Neural progenitor cell (in vitro differentiated cells): ENCODE measurements around the gene RRAGD. TPM values are rescaled to one million over a fixed set of nuclear protein-coding genes. Genes with fewer than 3 reads are reported as not detected.

Experiments
- DNase-seq: peaks from one replicate; pipeline ENCODE4 v3.0.0-alpha.2; 2016; ENCODE audit warnings: low spot score
- H2AFZ ChIP-seq: fragments of 200-600 bp; sonication (generic); replicated peaks from 2 replicates; pipeline ENCODE4 v1.6.1; 2016; ENCODE audit warnings: antibody characterized with exemption
- H3F3A ChIP-seq: fragments of 200-600 bp; sonication (generic); 2 replicates; pipeline ENCODE4 v1.6.1; 2016; ENCODE audit warnings: antibody characterized with exemption, low read depth
- H3K27ac ChIP-seq: fragments of 200-600 bp; sonication (generic); 2 replicates; pipeline ENCODE4 v1.5.1; 2016; ENCODE audit warnings: mild to moderate bottlenecking
- H3K27me3 ChIP-seq: fragments of 200-600 bp; sonication (generic); 2 replicates; pipeline ENCODE4 v1.6.1; 2016; ENCODE audit warnings: mild to moderate bottlenecking, moderate library complexity
- H3K36me3 ChIP-seq: fragments of 200-600 bp; sonication (generic); 2 replicates; pipeline ENCODE4 v1.5.1; 2016
- H3K4me1 ChIP-seq: fragments of 200-600 bp; sonication (generic); 2 replicates; pipeline ENCODE4 v1.6.1; 2016; ENCODE audit warnings: mixed run types
- H3K4me2 ChIP-seq: fragments of 200-600 bp; sonication (generic); 2 replicates; pipeline ENCODE4 v1.6.1; 2016
- H3K4me3 ChIP-seq: fragments of 200-600 bp; sonication (generic); 2 replicates; pipeline ENCODE4 v1.5.1; 2016
- H3K79me2 ChIP-seq: fragments of 200-600 bp; sonication (generic); 2 replicates; pipeline ENCODE4 v1.6.1; 2016; ENCODE audit warnings: low read depth
- H3K9ac ChIP-seq: fragments of 200-600 bp; sonication (generic); 2 replicates; pipeline ENCODE4 v1.6.1; 2016
- H3K9me3 ChIP-seq: fragments of 200-600 bp; sonication (generic); 2 replicates; pipeline ENCODE4 v1.5.1; 2016; ENCODE audit warnings: low read depth
- H4K20me1 ChIP-seq: fragments of 200-600 bp; sonication (generic); 2 replicates; pipeline ENCODE4 v1.6.1; 2016; ENCODE audit warnings: low read depth
- H3K27ac Mint-ChIP-seq: 3 replicates; pipeline ENCODE4 v1.8.0; 2021; ENCODE audit warnings: mixed read lengths
- H3K27me3 Mint-ChIP-seq: 2 replicates; pipeline ENCODE4 v1.8.0; 2022; ENCODE audit warnings: low read depth, mild to moderate bottlenecking, inconsistent platforms, moderate library complexity, mixed read lengths; ENCODE audit not compliant: insufficient read depth
- H3K36me3 Mint-ChIP-seq: 3 replicates; pipeline ENCODE4 v1.8.0; 2021; ENCODE audit warnings: mixed read lengths
- H3K4me1 Mint-ChIP-seq: 3 replicates; pipeline ENCODE4 v1.8.0; 2021; ENCODE audit warnings: mixed read lengths
- H3K4me3 Mint-ChIP-seq: 3 replicates; pipeline ENCODE4 v1.8.0; 2021; ENCODE audit warnings: mild to moderate bottlenecking, moderate library complexity, mixed read lengths
- H3K9me3 Mint-ChIP-seq: 3 replicates; pipeline ENCODE4 v1.8.0; 2020; ENCODE audit warnings: mixed read lengths
- EZH2 ChIP-seq: fragments of 200-600 bp; sonication (generic); IDR thresholded peaks from 2 replicates; pipeline ENCODE4 v1.6.1; 2017; ENCODE audit warnings: antibody characterized with exemption, mild to moderate bottlenecking, moderate library complexity
- EZH2phosphoT487 ChIP-seq: fragments of 200-600 bp; sonication (generic); IDR thresholded peaks from 2 replicates; pipeline ENCODE4 v1.6.1; 2017; ENCODE audit warnings: antibody characterized with exemption
- total RNA-seq: library from RNA; depleted of rRNA; stranded (reverse); fragments of >200 nt; gene quantifications from 2 replicates; pipeline ENCODE4 v1.2.3, GENCODE V29; 2015; ENCODE audit warnings: low replicate concordance
- TF ChIP-seq, protein P1 (sequence below): fragments of 200-600 bp; sonication (generic); IDR thresholded peaks from 2 replicates; pipeline ENCODE4 v1.5.1; 2017; ENCODE audit warnings: antibody characterized with exemption, mild to moderate bottlenecking

RRAGD gene
- total RNA-seq, 1 donor from 2014 or later = 20.7 TPM

DNA sequence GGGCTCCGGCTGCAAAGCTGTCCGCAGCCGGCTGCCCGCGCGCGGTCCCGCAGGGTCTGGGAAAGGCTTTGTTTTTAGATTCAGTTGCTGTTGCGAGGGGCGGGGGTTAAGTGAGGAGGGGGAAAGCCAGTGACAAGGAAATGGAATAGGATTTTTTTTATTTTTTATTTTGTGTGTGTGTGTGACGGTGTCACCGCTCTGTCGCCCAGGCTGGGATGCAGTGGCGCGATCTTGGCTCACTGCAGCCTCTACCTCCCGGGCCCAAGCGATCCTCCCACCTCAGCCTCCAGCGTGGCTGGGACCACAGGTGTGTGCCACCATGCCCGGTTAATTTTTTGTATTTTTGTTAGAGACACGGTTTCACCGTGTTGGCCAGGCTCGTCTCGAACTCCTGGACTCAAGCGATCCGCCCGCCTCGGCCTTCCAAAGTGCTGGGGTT is 58.9 kb downstream of the RRAGD start:
- peak overlapping the region; percentile 84 for H3K4me3 Mint-ChIP-seq
- Histone ChIP-seq H3F3A (peaks cover 34% of the 10 kb centered on the region), H3K9ac (peak overlapping the region; percentile 84), H3K4me3 (peak overlapping the region; percentile 64), H3K79me2 (peaks cover 38% of the 10 kb centered on the region), H3K36me3 (no peaks in the 10 kb centered on the region), H3K27me3 (no peaks in the 10 kb centered on the region), H3K4me2 (peak overlapping the region; percentile 86), H3K4me1 (peaks cover 19% of the 10 kb centered on the region), H4K20me1 (peaks cover 5% of the 10 kb centered on the region), H3K9me3 (no peaks in the 10 kb centered on the region), H3K27ac (peak overlapping the region; percentile 89), H2AFZ (peak overlapping the region; percentile 87)
- H3K27me3 Mint-ChIP-seq = peaks cover 3% of the 10 kb centered on the region
- peak overlapping the region; percentile 70 for H3K27ac Mint-ChIP-seq
- DNase-seq = no peak
- peaks cover 2% of the 10 kb centered on the region for H3K9me3 Mint-ChIP-seq
- peaks cover 45% of the 10 kb centered on the region for H3K4me1 Mint-ChIP-seq
- H3K36me3 Mint-ChIP-seq = peaks cover 4% of the 10 kb centered on the region
- TF ChIP-seq, protein P1, sequence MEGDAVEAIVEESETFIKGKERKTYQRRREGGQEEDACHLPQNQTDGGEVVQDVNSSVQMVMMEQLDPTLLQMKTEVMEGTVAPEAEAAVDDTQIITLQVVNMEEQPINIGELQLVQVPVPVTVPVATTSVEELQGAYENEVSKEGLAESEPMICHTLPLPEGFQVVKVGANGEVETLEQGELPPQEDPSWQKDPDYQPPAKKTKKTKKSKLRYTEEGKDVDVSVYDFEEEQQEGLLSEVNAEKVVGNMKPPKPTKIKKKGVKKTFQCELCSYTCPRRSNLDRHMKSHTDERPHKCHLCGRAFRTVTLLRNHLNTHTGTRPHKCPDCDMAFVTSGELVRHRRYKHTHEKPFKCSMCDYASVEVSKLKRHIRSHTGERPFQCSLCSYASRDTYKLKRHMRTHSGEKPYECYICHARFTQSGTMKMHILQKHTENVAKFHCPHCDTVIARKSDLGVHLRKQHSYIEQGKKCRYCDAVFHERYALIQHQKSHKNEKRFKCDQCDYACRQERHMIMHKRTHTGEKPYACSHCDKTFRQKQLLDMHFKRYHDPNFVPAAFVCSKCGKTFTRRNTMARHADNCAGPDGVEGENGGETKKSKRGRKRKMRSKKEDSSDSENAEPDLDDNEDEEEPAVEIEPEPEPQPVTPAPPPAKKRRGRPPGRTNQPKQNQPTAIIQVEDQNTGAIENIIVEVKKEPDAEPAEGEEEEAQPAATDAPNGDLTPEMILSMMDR = no peak
- TF ChIP-seq EZH2phosphoT487 (no peak), EZH2 (no peak)

DNA sequence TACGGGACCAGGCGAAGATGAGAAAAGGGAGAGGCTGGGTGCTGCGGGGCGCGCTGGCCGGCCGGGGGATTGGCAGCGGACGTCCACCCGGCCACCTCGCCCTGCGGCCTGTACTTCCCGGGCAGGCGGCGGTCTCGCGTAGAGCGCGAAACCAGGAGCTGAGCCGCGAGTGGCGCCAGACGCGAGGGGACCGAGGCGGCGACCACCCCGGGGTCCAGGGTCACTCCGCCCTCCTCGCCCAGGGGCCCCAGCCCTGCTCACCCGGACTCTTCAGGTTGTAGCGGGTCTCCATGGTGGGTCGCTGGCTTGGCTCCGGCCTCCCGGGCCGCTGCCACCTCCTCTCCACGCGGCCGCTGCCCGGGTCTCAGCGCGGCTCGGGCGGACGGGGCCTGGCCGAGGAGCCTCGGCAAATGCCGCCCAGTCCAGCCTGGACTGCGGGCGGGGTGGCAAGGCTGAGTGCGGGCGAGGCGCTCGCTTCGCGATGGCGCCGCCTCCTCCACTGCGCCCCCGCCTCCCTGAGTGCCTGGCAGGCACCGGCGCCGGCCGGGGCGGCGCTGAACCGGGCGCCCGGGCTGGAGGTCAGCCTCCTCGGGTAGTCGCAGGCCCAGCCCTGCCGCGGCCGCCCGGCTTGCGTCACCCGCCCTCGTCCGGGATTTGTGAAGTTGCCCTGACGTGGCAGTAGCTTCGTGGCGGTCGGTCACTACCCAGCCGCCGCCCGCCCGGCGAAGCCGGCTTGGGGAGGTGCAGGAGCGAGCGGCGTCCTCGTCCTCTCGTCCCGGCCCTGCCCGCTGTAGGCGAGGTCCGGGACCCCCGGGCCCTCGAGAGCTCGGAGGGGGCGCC is 59.6 kb downstream of the RRAGD start, which contains the start of gene UBE2J1:
UBE2J1 (minus strand) TSS at position 445 of the 840 bp plus-strand sequence; CDS start at position 292, 153 bp downstream.
- H3K4me3 Mint-ChIP-seq = peak within 1 kb of the TSS; percentile 99

DNA sequence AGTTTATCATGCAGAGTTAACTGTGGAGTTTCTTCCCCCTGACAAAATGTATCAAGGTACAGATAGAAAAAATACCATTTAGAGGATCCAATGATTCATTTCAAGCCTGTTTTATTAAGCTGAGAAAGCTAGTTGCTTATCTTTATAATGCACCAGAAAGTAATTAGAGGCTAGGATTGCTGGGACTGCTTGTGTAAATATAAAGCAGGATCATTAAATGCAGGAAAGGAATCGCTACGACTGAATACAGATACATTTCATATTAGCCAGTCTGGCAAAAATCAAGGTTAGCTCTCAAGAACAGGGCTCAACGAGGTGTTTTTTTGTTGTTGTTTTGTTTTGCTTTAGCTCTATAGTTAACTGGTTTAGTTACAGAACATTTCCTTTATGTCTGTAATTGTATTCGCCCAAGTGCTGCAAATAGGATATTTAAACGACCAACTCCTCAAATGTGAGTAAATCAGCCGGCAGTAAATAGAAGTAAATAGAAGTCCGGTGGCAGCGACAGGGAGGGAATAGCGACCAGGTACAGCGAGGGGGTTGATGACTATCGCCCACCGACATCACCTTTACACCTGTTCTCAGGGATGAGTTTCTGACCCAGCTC is 60.3 kb downstream of the RRAGD start:
- H3K27me3 Mint-ChIP-seq = peaks cover 3% of the 10 kb centered on the region
- Histone ChIP-seq H3K4me2 (peak overlapping the region; percentile 86), H3K79me2 (peaks cover 47% of the 10 kb centered on the region), H3K4me1 (peaks cover 19% of the 10 kb centered on the region), H3K27me3 (no peaks in the 10 kb centered on the region), H3K36me3 (no peaks in the 10 kb centered on the region), H3K27ac (no peak overlapping the region), H3K9ac (peak overlapping the region; percentile 84), H4K20me1 (peaks cover 5% of the 10 kb centered on the region), H3K9me3 (no peaks in the 10 kb centered on the region), H3K4me3 (peak overlapping the region; percentile 64), H3F3A (peaks cover 34% of the 10 kb centered on the region), H2AFZ (peak overlapping the region; percentile 87)
- peaks cover 2% of the 10 kb centered on the region for H3K9me3 Mint-ChIP-seq
- H3K4me1 Mint-ChIP-seq = peaks cover 54% of the 10 kb centered on the region
- no peak for DNase-seq
- TF ChIP-seq, protein P1 = no peak
- TF ChIP-seq EZH2 (no peak), EZH2phosphoT487 (no peak)
- H3K27ac Mint-ChIP-seq = peak overlapping the region; percentile 99
- peaks cover 4% of the 10 kb centered on the region for H3K36me3 Mint-ChIP-seq
- peak overlapping the region; percentile 99 for H3K4me3 Mint-ChIP-seq

More for the DNA sequence above, 59.6 kb downstream of the RRAGD start, which contains the start of gene UBE2J1:
- H3K4me2 ChIP-seq = peak within 1 kb of the TSS; percentile 86
- peaks cover 5% of the 10 kb centered on the region for H4K20me1 ChIP-seq
- peak within 1 kb of the TSS; percentile 64 for H3K4me3 ChIP-seq
- no peaks in the 10 kb centered on the region for H3K27me3 ChIP-seq
- H3F3A ChIP-seq = peaks cover 34% of the 10 kb centered on the region
- H3K9me3 ChIP-seq = no peaks in the 10 kb centered on the region
- peak within 1 kb of the TSS; percentile 99 for H3K27ac Mint-ChIP-seq
- H3K79me2 ChIP-seq = peaks cover 42% of the 10 kb centered on the region
- H3K27me3 Mint-ChIP-seq = peaks cover 3% of the 10 kb centered on the region
- H3K4me1 Mint-ChIP-seq = peaks cover 51% of the 10 kb centered on the region
- no peaks in the 10 kb centered on the region for H3K36me3 ChIP-seq
- peak within 1 kb of the TSS; percentile 87 for H2AFZ ChIP-seq
- H3K36me3 Mint-ChIP-seq = peaks cover 4% of the 10 kb centered on the region
- peaks cover 19% of the 10 kb centered on the region for H3K4me1 ChIP-seq
- peaks cover 2% of the 10 kb centered on the region for H3K9me3 Mint-ChIP-seq
- TF ChIP-seq EZH2phosphoT487 (no peak), EZH2 (no peak)
- TF ChIP-seq, protein P1 = no peak
- H3K9ac ChIP-seq = peak within 1 kb of the TSS; percentile 84
- peak within 1 kb of the TSS; percentile 89 for H3K27ac ChIP-seq
- DNase-seq = peak; percentile 93
